GOT3 (cell line): ENCODE results near the gene CCL24.
"Not testable (repeated sequence)": the region's sequence is repeated elsewhere in the genome, so short reads cannot be mapped to it uniquely, and the experiment has no call there.

ENCODE experiments used
- DNase-seq: peaks from one replicate; lab custom pipeline; 2025; ENCODE audit warnings: mixed read lengths; lab: John Stamatoyannopoulos, UW

Gene CCL24

GRCh38 chr7:75780647-75781273 lies 32.8 kb downstream of the CCL24 start:
- DNase-seq, result not testable (repeated sequence)

GRCh38 chr7:75779516-75779915 lies 34.1 kb downstream of the CCL24 start:
- not testable (repeated sequence) for DNase-seq

- DNase-seq, result not testable (repeated sequence)
Measured at GRCh38 chr7:75779035-75779434, 34.6 kb downstream of the CCL24 start.

- no peak for DNase-seq
Measured at GRCh38 chr7:75776295-75776971, 37.2 kb downstream of the CCL24 start.

- not testable (repeated sequence) for DNase-seq
Measured at GRCh38 chr7:75773958-75774357, 39.6 kb downstream of the CCL24 start.

- DNase-seq, result no peak
Measured at GRCh38 chr7:75772081-75773077, 41.2 kb downstream of the CCL24 start, which contains the start of gene CCL26. TSS of gene CCL26 (minus strand) at chr7:75772211. CDS start at chr7:75772176, 35 bp downstream.

- no peak for DNase-seq
Measured at GRCh38 chr7:75771224-75771623, 42.4 kb downstream of the CCL24 start.

GRCh38 chr7:75762350-75762917 lies 51.2 kb downstream of the CCL24 start:
- no peak for DNase-seq

- not testable (repeated sequence) for DNase-seq
Measured at GRCh38 chr7:75761801-75762200, 51.8 kb downstream of the CCL24 start.
